Stimulated activated CD8-positive, alpha-beta memory T cell treated with anti-CD3 and anti-CD28 coated beads, Interleukin-12 subunit alpha, Interleukin-12 subunit beta, amount 100 ng/mL, for 4 hours (primary cell): Measurements from ENCODE around the gene TNFSF12.
A peak's percentile ranks its signal among the peaks of the same experiment; 100 is the strongest.

Experiments used
- DNase-seq: peaks from one replicate; pipeline ENCODE4 v3.0.0-alpha.2; 2020; ENCODE audit warnings: low read depth

TNFSF12 gene, protein sequence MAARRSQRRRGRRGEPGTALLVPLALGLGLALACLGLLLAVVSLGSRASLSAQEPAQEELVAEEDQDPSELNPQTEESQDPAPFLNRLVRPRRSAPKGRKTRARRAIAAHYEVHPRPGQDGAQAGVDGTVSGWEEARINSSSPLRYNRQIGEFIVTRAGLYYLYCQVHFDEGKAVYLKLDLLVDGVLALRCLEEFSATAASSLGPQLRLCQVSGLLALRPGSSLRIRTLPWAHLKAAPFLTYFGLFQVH

GRCh38 chr17:7548585-7549400, at the start of gene TNFSF12:
Gene TNFSF12 (plus strand): TSS chr17:7549058. CDS start chr17:7549154, 96 bp downstream.
- DNase-seq, result peak; percentile 34

- no peak for DNase-seq
Observed at GRCh38 chr17:7499161-7499560, 49.7 kb upstream of the TNFSF12 start.

DNA sequence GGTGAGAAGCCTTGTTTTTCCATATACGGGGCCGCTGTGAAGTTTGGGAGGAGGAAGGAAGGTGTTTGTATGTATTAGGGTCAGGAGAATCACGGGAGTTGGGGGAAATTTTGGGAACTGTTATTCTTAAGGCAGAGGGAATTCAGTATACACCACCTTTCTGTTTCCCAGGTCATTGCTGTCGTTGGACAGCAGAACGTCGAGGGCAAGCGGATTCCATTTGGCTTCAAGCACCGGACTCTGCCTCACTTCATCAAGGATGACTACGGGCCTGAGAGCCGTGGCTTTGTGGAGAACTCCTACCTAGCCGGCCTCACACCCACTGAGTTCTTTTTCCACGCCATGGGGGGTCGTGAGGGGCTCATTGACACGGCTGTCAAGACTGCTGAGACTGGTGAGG, 47.1 kb upstream of the TNFSF12 start:
- DNase-seq, result no peak

DNA sequence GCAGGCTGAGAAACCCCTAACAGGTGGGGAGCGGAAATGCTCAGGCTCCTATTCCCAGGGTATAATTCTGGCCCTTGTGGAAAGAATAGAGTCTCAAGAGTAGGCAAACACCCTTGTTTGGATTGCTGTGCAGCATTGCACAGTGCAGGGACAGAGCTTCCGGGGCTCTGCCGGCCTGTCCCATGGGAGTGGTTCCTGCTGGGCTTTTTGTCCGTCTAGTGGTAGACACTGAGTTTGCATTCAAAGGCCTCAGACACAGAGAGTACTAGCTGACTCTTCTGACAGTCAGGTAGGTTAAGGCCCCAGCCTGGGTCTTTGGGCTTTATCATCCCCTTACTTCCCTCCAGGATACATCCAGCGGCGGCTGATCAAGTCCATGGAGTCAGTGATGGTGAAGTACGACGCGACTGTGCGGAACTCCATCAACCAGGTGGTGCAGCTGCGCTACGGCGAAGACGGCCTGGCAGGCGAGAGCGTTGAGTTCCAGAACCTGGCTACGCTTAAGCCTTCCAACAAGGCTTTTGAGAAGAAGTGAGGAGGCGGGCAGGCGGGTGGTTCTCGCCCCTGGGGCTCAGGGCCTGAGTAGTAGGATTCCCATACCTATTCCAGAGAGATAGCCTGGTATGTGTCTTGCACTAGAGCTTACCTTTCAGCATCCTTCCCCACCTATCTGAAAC, 46.5 kb upstream of the TNFSF12 start:
- no peak for DNase-seq

- DNase-seq, result no peak
Observed at GRCh38 chr17:7502987-7503386, 45.9 kb upstream of the TNFSF12 start.

DNA sequence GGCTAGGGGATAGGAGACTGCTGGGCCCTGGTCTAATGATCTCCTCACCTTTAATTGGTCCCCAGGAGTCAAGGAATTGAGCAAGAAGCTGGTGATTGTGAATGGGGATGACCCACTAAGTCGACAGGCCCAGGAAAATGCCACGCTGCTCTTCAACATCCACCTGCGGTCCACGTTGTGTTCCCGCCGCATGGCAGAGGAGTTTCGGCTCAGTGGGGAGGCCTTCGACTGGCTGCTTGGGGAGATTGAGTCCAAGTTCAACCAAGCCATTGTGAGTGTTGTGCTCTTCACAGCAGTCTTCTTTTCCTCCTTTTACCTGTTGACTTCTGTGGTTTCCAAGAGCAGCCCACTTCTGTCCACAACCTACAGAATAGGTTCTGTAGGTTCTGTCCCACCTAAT, 45.3 kb upstream of the TNFSF12 start:
- no peak for DNase-seq

- DNase-seq, result no peak
Observed at GRCh38 chr17:7508145-7508544, 40.7 kb upstream of the TNFSF12 start.

GRCh38 chr17:7508846-7509245, 40.0 kb upstream of the TNFSF12 start:
- no peak for DNase-seq

GRCh38 chr17:7509937-7510336, 38.9 kb upstream of the TNFSF12 start:
- DNase-seq, result no peak

DNA sequence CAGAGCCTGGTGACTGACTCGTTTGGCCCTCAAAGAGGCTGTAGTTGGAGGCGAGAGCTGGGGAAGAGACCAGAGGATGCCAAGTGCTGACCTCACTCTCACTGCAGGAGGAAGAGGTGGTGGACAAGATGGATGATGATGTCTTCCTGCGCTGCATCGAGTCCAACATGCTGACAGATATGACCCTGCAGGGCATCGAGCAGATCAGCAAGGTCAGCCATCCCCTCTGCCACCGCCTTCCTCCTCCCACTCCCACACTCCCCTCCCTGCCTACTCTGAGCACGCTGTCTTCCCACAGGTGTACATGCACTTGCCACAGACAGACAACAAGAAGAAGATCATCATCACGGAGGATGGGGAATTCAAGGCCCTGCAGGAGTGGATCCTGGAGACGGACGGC, 37.8 kb upstream of the TNFSF12 start:
- DNase-seq, result no peak

- no peak for DNase-seq
Observed at GRCh38 chr17:7512105-7512504, 36.8 kb upstream of the TNFSF12 start.

DNA sequence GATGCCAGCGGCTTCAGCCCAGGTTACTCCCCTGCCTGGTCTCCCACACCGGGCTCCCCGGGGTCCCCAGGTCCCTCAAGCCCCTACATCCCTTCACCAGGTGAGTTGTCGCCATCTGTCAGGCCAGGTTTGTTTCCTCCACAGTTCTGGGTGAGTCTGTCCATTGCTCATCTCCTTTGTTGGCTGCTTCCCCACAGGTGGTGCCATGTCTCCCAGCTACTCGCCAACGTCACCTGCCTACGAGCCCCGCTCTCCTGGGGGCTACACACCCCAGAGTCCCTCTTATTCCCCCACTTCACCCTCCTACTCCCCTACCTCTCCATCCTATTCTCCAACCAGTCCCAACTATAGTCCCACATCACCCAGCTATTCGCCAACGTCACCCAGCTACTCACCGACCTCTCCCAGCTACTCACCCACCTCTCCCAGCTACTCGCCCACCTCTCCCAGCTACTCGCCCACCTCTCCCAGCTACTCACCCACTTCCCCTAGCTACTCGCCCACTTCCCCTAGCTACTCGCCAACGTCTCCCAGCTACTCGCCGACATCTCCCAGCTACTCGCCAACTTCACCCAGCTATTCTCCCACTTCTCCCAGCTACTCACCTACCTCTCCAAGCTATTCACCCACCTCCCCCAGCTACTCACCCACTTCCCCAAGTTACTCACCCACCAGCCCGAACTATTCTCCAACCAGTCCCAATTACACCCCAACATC, 35.9 kb upstream of the TNFSF12 start:
- DNase-seq, result no peak

DNA sequence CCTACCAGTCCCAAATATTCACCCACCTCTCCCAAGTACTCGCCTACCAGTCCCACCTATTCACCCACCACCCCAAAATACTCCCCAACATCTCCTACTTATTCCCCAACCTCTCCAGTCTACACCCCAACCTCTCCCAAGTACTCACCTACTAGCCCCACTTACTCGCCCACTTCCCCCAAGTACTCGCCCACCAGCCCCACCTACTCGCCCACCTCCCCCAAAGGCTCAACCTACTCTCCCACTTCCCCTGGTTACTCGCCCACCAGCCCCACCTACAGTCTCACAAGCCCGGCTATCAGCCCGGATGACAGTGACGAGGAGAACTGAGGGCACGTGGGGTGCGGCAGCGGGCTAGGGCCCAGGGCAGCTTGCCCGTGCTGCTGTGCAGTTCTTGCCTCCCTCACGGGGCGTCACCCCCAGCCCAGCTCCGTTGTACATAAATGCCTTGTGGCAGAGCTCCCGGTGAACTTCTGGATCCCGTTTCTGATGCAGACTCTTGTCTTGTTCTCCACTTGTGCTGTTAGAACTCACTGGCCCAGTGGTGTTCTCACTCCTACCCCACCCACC, 34.9 kb upstream of the TNFSF12 start:
- DNase-seq, result no peak

- DNase-seq, result no peak
Observed at GRCh38 chr17:7515911-7516610, 32.8 kb upstream of the TNFSF12 start.

GRCh38 chr17:7523033-7523432, 25.8 kb upstream of the TNFSF12 start:
- no peak for DNase-seq

- no peak for DNase-seq
Observed at GRCh38 chr17:7528842-7529241, 20.0 kb upstream of the TNFSF12 start.

GRCh38 chr17:7530023-7530900, 18.6 kb upstream of the TNFSF12 start:
- no peak for DNase-seq

- DNase-seq, result no peak
Observed at GRCh38 chr17:7538050-7538449, 10.8 kb upstream of the TNFSF12 start.

GRCh38 chr17:7538891-7539545, 9.8 kb upstream of the TNFSF12 start:
- no peak for DNase-seq

DNA sequence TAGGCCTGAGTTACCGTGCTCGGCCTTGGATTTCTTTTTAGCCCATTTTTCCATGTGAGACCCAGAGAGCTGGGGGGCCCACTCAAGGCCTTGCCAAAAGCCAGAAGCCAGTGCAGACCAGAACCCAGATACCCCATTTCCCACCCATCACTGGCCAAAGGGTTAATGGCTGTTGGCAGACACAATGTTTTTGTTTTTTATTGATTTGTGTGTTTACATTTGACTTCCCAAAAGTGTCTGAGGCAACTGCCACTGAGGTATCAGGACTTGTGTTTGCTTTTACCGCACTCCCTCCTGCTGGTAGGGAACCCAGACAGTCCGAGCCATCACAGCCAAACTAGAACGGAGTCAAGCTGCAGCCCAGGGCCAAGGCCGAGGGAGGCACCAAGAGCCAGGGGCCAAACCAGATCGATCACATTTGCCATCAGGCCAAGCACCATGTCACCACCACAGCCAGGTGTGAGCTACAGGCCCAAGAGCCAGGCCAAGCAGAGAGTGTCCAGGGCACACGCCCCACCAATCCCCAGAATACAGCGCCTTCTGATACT, 7.7 kb upstream of the TNFSF12 start:
- no peak for DNase-seq
